DMS153 (cell line): ENCODE data around the gene DOCK9.
"Not testable (repeated sequence)": the region's sequence is repeated elsewhere in the genome, so short reads cannot be mapped to it uniquely, and the experiment has no call there.

Experiments
- DNase-seq: peaks from one replicate; lab custom pipeline; 2025; lab: John Stamatoyannopoulos, UW

Gene DOCK9

GRCh38 chr13:98773921-98774320 lies 203.9 kb downstream of the DOCK9 start:
- DNase-seq: no peak

GRCh38 chr13:98772794-98773452 lies 204.9 kb downstream of the DOCK9 start:
- DNase-seq: no peak

GRCh38 chr13:98771838-98772611 lies 205.8 kb downstream of the DOCK9 start:
- no peak for DNase-seq

- DNase-seq: no peak
Observed at GRCh38 chr13:98769736-98770135, 208.1 kb downstream of the DOCK9 start.

GRCh38 chr13:98768522-98768921 lies 209.3 kb downstream of the DOCK9 start:
- DNase-seq: no peak

- DNase-seq: no peak
Observed at GRCh38 chr13:98766697-98767096, 211.2 kb downstream of the DOCK9 start.

GRCh38 chr13:98765996-98766519 lies 211.8 kb downstream of the DOCK9 start:
- DNase-seq: no peak

GRCh38 chr13:98761986-98762616 lies 215.8 kb downstream of the DOCK9 start:
- no peak for DNase-seq

GRCh38 chr13:98761126-98761985 lies 216.5 kb downstream of the DOCK9 start:
- no peak for DNase-seq

- DNase-seq: no peak
Observed at GRCh38 chr13:98755729-98756128, 222.1 kb downstream of the DOCK9 start.

- no peak for DNase-seq
Observed at GRCh38 chr13:98755116-98755515, 222.7 kb downstream of the DOCK9 start.

GRCh38 chr13:98754468-98754867 lies 223.4 kb downstream of the DOCK9 start:
- DNase-seq: not testable (repeated sequence)

- DNase-seq: no peak
Observed at GRCh38 chr13:98752467-98753290, 225.2 kb downstream of the DOCK9 start, which contains the start of gene SLC15A1. Gene SLC15A1 (minus strand): TSS chr13:98752672. CDS start chr13:98752598, 74 bp downstream.

GRCh38 chr13:98751861-98752466 lies 225.9 kb downstream of the DOCK9 start:
- no peak for DNase-seq

- DNase-seq: no peak
Observed at GRCh38 chr13:98751367-98751782, 226.5 kb downstream of the DOCK9 start.

- no peak for DNase-seq
Observed at GRCh38 chr13:98749501-98749900, 228.4 kb downstream of the DOCK9 start.

GRCh38 chr13:98746968-98747367 lies 230.9 kb downstream of the DOCK9 start:
- no peak for DNase-seq
